ENCODE measurements around the gene TEDDM1.

Gene TEDDM1

GRCh38 chr1:182348961-182349747 is 51.3 kb downstream of the TEDDM1 start:
- Histone ChIP-seq H3K4me2 (ENCODE audit: low read length) (no peak overlapping the region), H4K20me1 (ENCODE audit: insufficient read depth, low read length) (no peaks in the 10 kb centered on the region), H3K36me3 (replicated peaks; ENCODE audit: low read depth, low read length) (no peaks in the 10 kb centered on the region), H3K27me3 (ENCODE audit: low read depth, low read length) (peaks cover 6% of the 10 kb centered on the region; the same call in 1 of the 2 replicates), H3K27ac (ENCODE audit: low read length) (no peak overlapping the region), H2AFZ (ENCODE audit: low read depth, low read length) (no peak overlapping the region), H3K9ac (ENCODE audit: low read length) (no peak overlapping the region), H3K79me2 (ENCODE audit: low read length) (no peaks in the 10 kb centered on the region), H3K4me1 (ENCODE audit: low read length) (no peaks in the 10 kb centered on the region), H3K9me3 (ENCODE audit: insufficient read depth, low read length) (no peaks in the 10 kb centered on the region), H3K4me3 (ENCODE audit: low read length) (no peak overlapping the region)
- TF ChIP-seq CTCF (IDR thresholded peaks at IDR 0.05; ENCODE audit: low read depth, low read length) (no peak), EZH2phosphoT487 (IDR thresholded peaks at IDR 0.05; ENCODE audit: low read depth) (no peak)

Data from OCI-LY3 (cell line).